ENCODE data around the gene MINDY3.

Gene MINDY3

GRCh38 chr10:15808204-15808797 is 52.0 kb downstream of the MINDY3 start (continued):
- TF ChIP-seq PATZ1 (tag by site-specific recombination; IDR thresholded peaks at IDR 0.05) = 0 out of 2 replicates have a peak, but pooled peaks have one; percentile 8
- peak; percentile 39 for TF ChIP-seq KLF8 (tag by site-specific recombination; IDR thresholded peaks at IDR 0.05)
- peak; percentile 88 for TF ChIP-seq ZNF843 (tag by site-specific recombination; IDR thresholded peaks at IDR 0.05)
- TF ChIP-seq PRDM2 (tag by site-specific recombination; IDR thresholded peaks at IDR 0.05; ENCODE audit: borderline replicate concordance) = no peak
- no peak for TF ChIP-seq ZNF624 (tag by site-specific recombination; IDR thresholded peaks at IDR 0.05)
- peak; percentile 81 for TF ChIP-seq ZNF596 (tag by site-specific recombination; IDR thresholded peaks at IDR 0.05)
- no peak for TF ChIP-seq ZNF140 (tag by site-specific recombination; IDR thresholded peaks at IDR 0.05)
- no peak for TF ChIP-seq ZNF311 (tag by site-specific recombination; IDR thresholded peaks at IDR 0.05; ENCODE audit: borderline replicate concordance)
- no peak for TF ChIP-seq ZNF157 (tag by site-specific recombination; IDR thresholded peaks at IDR 0.05)
- TF ChIP-seq ZNF335 (tag by site-specific recombination; conservative IDR thresholded peaks at IDR 0.05) = 0 out of 2 replicates have a peak, but pooled peaks have one; percentile 19
- TF ChIP-seq FEZF1 (tag by site-specific recombination; IDR thresholded peaks at IDR 0.05) = peak; percentile 97
- TF ChIP-seq ZNF404 (tag by site-specific recombination; IDR thresholded peaks at IDR 0.05) = no peak
- no peak for TF ChIP-seq ZNF488 (tag by site-specific recombination; IDR thresholded peaks at IDR 0.05)
- no peak for TF ChIP-seq INSM2 (tag by site-specific recombination; IDR thresholded peaks at IDR 0.05)

GRCh38 chr10:15805395-15806058 is 54.8 kb downstream of the MINDY3 start:
- CTCF ChIA-PET = interaction anchor here (1.2 kb wide), 1 partner anchor 61 kb away, joined by 3 read pairs; no protein-coding TSS in a partner anchor
- Histone ChIP-seq H3K9me3 (ENCODE audit: control insufficient read depth, insufficient read depth, low read depth, low read length) (no peaks in the 10 kb centered on the region), H3K4me1 (ENCODE audit: control insufficient read depth, insufficient read depth, low read length) (peaks cover 38% of the 10 kb centered on the region), H3K27ac (ENCODE audit: extremely low read depth, low read depth, low read length) (no peak overlapping the region), H3K36me3 (ENCODE audit: control insufficient read depth in 2 of 2, insufficient read depth in 1 of 2, low read length in 2 of 2) (peaks cover 0 to 6% of the 10 kb centered on the region in 2 experiments; a peak in 1 of 3 replicates), H3K4me3 (ENCODE audit: low read depth, low read length) (no peak overlapping the region)
- POLR2A ChIA-PET = no interaction called here
- 0 out of 2 replicates have a peak, but pooled peaks have one; percentile 7 for TF ChIP-seq PRDM6 (tag by site-specific recombination; IDR thresholded peaks at IDR 0.05)
- no peak for TF ChIP-seq ZNF639 (tag by site-specific recombination; IDR thresholded peaks at IDR 0.05)

All from HEK293 (cell line).